Measurements from ENCODE around the gene SLC6A18. TPM values are rescaled to one million over a fixed set of nuclear protein-coding genes. Genes with fewer than 3 reads are reported as not detected.

Gene SLC6A18
- total RNA-seq, 5 donors from 2014 or later (not counting 1 experiment from before 2014, with no cell fraction given): not detected

GRCh38 chr5:1214163-1214935 is 10.8 kb upstream of the SLC6A18 start:
- DNase-seq (no peak), ATAC-seq (replicated peaks in 1 of 4) (no peak)
- H3K9me3 Mint-ChIP-seq: no peaks in the 10 kb centered on the region
- H3K27ac ChIP-seq (ENCODE audit: low read length): no peak overlapping the region
- H3K4me1 ChIP-seq (ENCODE audit: control insufficient read depth in 1 of 2, extremely low read depth in 1 of 2, insufficient read depth in 2 of 2, low read length in 2 of 2): peaks cover 0 to 6% of the 10 kb centered on the region in 2 experiments
- H3K27me3 ChIP-seq (replicated peaks in 1 of 2; ENCODE audit: control insufficient read depth in 2 of 2, extremely low read depth in 1 of 2, insufficient read depth in 2 of 2, low read length in 1 of 2): peaks cover 0 to 31% of the 10 kb centered on the region in 2 experiments
- CTCF ChIA-PET: no interaction called here
- peaks cover 4 to 8% of the 10 kb centered on the region in 2 donors for H3K27me3 Mint-ChIP-seq
- H3K9me3 ChIP-seq: no peaks in the 10 kb centered on the region
- H3K4me3 Mint-ChIP-seq: no peak overlapping the region
- POLR2A ChIA-PET: no interaction called here
- 84% methylated on average over 13 of the region's 22 CpGs for WGBS (ENCODE audit: insufficient coverage)
- H3K27ac Mint-ChIP-seq: no peak overlapping the region
- no peak overlapping the region for H3K4me3 ChIP-seq (ENCODE audit: control insufficient read depth in 1 of 2, extremely low read depth in 1 of 2, low read length in 1 of 2)
- no peaks in the 10 kb centered on the region for H3K36me3 Mint-ChIP-seq
- no peaks in the 10 kb centered on the region for H3K36me3 ChIP-seq (ENCODE audit: control insufficient read depth in 2 of 2, extremely low read depth in 1 of 2, insufficient read depth in 1 of 2, low read length in 1 of 2)
- no peaks in the 10 kb centered on the region for H3K4me1 Mint-ChIP-seq

- 83% methylated on average over 1 of the region's 2 CpGs for WGBS (ENCODE audit: insufficient coverage)
- DNase-seq (no peak), ATAC-seq (replicated peaks in 1 of 4) (no peak)
- H3K36me3 ChIP-seq (ENCODE audit: control insufficient read depth in 2 of 2, extremely low read depth in 1 of 2, insufficient read depth in 1 of 2, low read length in 1 of 2): no peaks in the 10 kb centered on the region
- H3K9me3 ChIP-seq: no peaks in the 10 kb centered on the region
- ChIA-PET CTCF (no interaction called here), POLR2A (no interaction called here)
- Mint-ChIP-seq H3K27me3 (peaks cover 4 to 8% of the 10 kb centered on the region in 2 donors), H3K4me1 (no peaks in the 10 kb centered on the region), H3K36me3 (no peaks in the 10 kb centered on the region), H3K9me3 (no peaks in the 10 kb centered on the region), H3K4me3 (no peak overlapping the region), H3K27ac (no peak overlapping the region)
- no peak overlapping the region for H3K4me3 ChIP-seq (ENCODE audit: control insufficient read depth in 1 of 2, extremely low read depth in 1 of 2, low read length in 1 of 2)
- peaks cover 0 to 31% of the 10 kb centered on the region in 2 experiments for H3K27me3 ChIP-seq (replicated peaks in 1 of 2; ENCODE audit: control insufficient read depth in 2 of 2, extremely low read depth in 1 of 2, insufficient read depth in 2 of 2, low read length in 1 of 2)
- H3K27ac ChIP-seq (ENCODE audit: low read length): no peak overlapping the region
- H3K4me1 ChIP-seq (ENCODE audit: control insufficient read depth in 1 of 2, extremely low read depth in 1 of 2, insufficient read depth in 2 of 2, low read length in 2 of 2): peaks cover 0 to 6% of the 10 kb centered on the region in 2 experiments
These were observed 10.3 kb upstream of the SLC6A18 start for GRCh38 chr5:1214936-1215220.

GRCh38 chr5:1215320-1216096 is 9.7 kb upstream of the SLC6A18 start:
- DNase-seq (no peak), ATAC-seq (replicated peaks in 1 of 4) (no peak)
- Mint-ChIP-seq H3K36me3 (no peaks in the 10 kb centered on the region), H3K4me1 (no peaks in the 10 kb centered on the region), H3K27me3 (peaks cover 4 to 8% of the 10 kb centered on the region in 2 donors), H3K4me3 (no peak overlapping the region), H3K27ac (no peak overlapping the region), H3K9me3 (no peaks in the 10 kb centered on the region)
- Histone ChIP-seq H3K27ac (ENCODE audit: low read length) (no peak overlapping the region), H3K9me3 (no peaks in the 10 kb centered on the region), H3K4me3 (ENCODE audit: control insufficient read depth in 1 of 2, extremely low read depth in 1 of 2, low read length in 1 of 2) (no peak overlapping the region), H3K4me1 (ENCODE audit: control insufficient read depth in 1 of 2, extremely low read depth in 1 of 2, insufficient read depth in 2 of 2, low read length in 2 of 2) (peaks cover 0 to 6% of the 10 kb centered on the region in 2 experiments), H3K27me3 (replicated peaks in 1 of 2; ENCODE audit: control insufficient read depth in 2 of 2, extremely low read depth in 1 of 2, insufficient read depth in 2 of 2, low read length in 1 of 2) (peaks cover 0 to 31% of the 10 kb centered on the region in 2 experiments), H3K36me3 (ENCODE audit: control insufficient read depth in 2 of 2, extremely low read depth in 1 of 2, insufficient read depth in 1 of 2, low read length in 1 of 2) (no peaks in the 10 kb centered on the region)
- POLR2A ChIA-PET: no interaction called here
- CTCF ChIA-PET: no interaction called here
- 93% methylated on average over 17 of the region's 23 CpGs for WGBS (ENCODE audit: insufficient coverage)

- ATAC-seq (replicated peaks in 1 of 4): no peak
- H3K9me3 Mint-ChIP-seq: no peaks in the 10 kb centered on the region
- WGBS (ENCODE audit: insufficient coverage): 95% methylated on average over 38 of the region's 38 CpGs
- H3K36me3 ChIP-seq (ENCODE audit: control insufficient read depth in 2 of 2, extremely low read depth in 1 of 2, insufficient read depth in 1 of 2, low read length in 1 of 2): no peaks in the 10 kb centered on the region
- no peaks in the 10 kb centered on the region for H3K4me1 Mint-ChIP-seq
- no peaks in the 10 kb centered on the region for H3K36me3 Mint-ChIP-seq
- peaks cover 0 to 6% of the 10 kb centered on the region in 2 experiments for H3K4me1 ChIP-seq (ENCODE audit: control insufficient read depth in 1 of 2, extremely low read depth in 1 of 2, insufficient read depth in 2 of 2, low read length in 2 of 2)
- ChIA-PET POLR2A (no interaction called here), CTCF (no interaction called here)
- H3K4me3 ChIP-seq (ENCODE audit: control insufficient read depth in 1 of 2, extremely low read depth in 1 of 2, low read length in 1 of 2): no peak overlapping the region
- no peaks in the 10 kb centered on the region for H3K9me3 ChIP-seq
- peaks cover 4 to 8% of the 10 kb centered on the region in 2 donors for H3K27me3 Mint-ChIP-seq
- no peak overlapping the region for H3K4me3 Mint-ChIP-seq
- H3K27ac ChIP-seq (ENCODE audit: low read length): no peak overlapping the region
- H3K27ac Mint-ChIP-seq: no peak overlapping the region
- H3K27me3 ChIP-seq (replicated peaks in 1 of 2; ENCODE audit: control insufficient read depth in 2 of 2, extremely low read depth in 1 of 2, insufficient read depth in 2 of 2, low read length in 1 of 2): peaks cover 0 to 28% of the 10 kb centered on the region in 2 experiments
- no peak for DNase-seq
These were observed 8.8 kb upstream of the SLC6A18 start for GRCh38 chr5:1216211-1216917.

GRCh38 chr5:1216918-1217295 is 8.3 kb upstream of the SLC6A18 start:
- H3K36me3 ChIP-seq (ENCODE audit: control insufficient read depth in 2 of 2, extremely low read depth in 1 of 2, insufficient read depth in 1 of 2, low read length in 1 of 2): no peaks in the 10 kb centered on the region
- 91% methylated on average over 14 of the region's 18 CpGs for WGBS (ENCODE audit: insufficient coverage)
- Mint-ChIP-seq H3K27me3 (peaks cover 4 to 8% of the 10 kb centered on the region in 2 donors), H3K9me3 (no peaks in the 10 kb centered on the region), H3K4me1 (no peaks in the 10 kb centered on the region), H3K36me3 (no peaks in the 10 kb centered on the region), H3K4me3 (no peak overlapping the region), H3K27ac (peak overlapping the region in 1 of 2 donors; percentile 31)
- DNase-seq (no peak), ATAC-seq (replicated peaks in 1 of 4) (no peak)
- H3K27me3 ChIP-seq (replicated peaks in 1 of 2; ENCODE audit: control insufficient read depth in 2 of 2, extremely low read depth in 1 of 2, insufficient read depth in 2 of 2, low read length in 1 of 2): peaks cover 0 to 28% of the 10 kb centered on the region in 2 experiments
- no peak overlapping the region for H3K27ac ChIP-seq (ENCODE audit: low read length)
- CTCF ChIA-PET: no interaction called here
- peaks cover 0 to 6% of the 10 kb centered on the region in 2 experiments for H3K4me1 ChIP-seq (ENCODE audit: control insufficient read depth in 1 of 2, extremely low read depth in 1 of 2, insufficient read depth in 2 of 2, low read length in 2 of 2)
- POLR2A ChIA-PET: no interaction called here
- H3K9me3 ChIP-seq: no peaks in the 10 kb centered on the region
- H3K4me3 ChIP-seq (ENCODE audit: control insufficient read depth in 1 of 2, extremely low read depth in 1 of 2, low read length in 1 of 2): no peak overlapping the region

- Histone ChIP-seq H3K27ac (ENCODE audit: low read length) (no peak overlapping the region), H3K4me3 (ENCODE audit: control insufficient read depth in 1 of 2, extremely low read depth in 1 of 2, low read length in 1 of 2) (no peak overlapping the region), H3K27me3 (replicated peaks in 1 of 2; ENCODE audit: control insufficient read depth in 2 of 2, extremely low read depth in 1 of 2, insufficient read depth in 2 of 2, low read length in 1 of 2) (peaks cover 0 to 28% of the 10 kb centered on the region in 2 experiments), H3K36me3 (ENCODE audit: control insufficient read depth in 2 of 2, extremely low read depth in 1 of 2, insufficient read depth in 1 of 2, low read length in 1 of 2) (no peaks in the 10 kb centered on the region), H3K4me1 (ENCODE audit: control insufficient read depth in 1 of 2, extremely low read depth in 1 of 2, insufficient read depth in 2 of 2, low read length in 2 of 2) (peaks cover 0 to 6% of the 10 kb centered on the region in 2 experiments), H3K9me3 (no peaks in the 10 kb centered on the region)
- H3K36me3 Mint-ChIP-seq: no peaks in the 10 kb centered on the region
- CTCF ChIA-PET: no interaction called here
- 35% methylated on average over 21 of the region's 24 CpGs for WGBS (ENCODE audit: insufficient coverage)
- H3K9me3 Mint-ChIP-seq: no peaks in the 10 kb centered on the region
- H3K27ac Mint-ChIP-seq: no peak overlapping the region
- H3K4me1 Mint-ChIP-seq: no peaks in the 10 kb centered on the region
- peaks cover 4 to 8% of the 10 kb centered on the region in 2 donors for H3K27me3 Mint-ChIP-seq
- DNase-seq: peak in 1 of 35 experiments; percentile 13
- POLR2A ChIA-PET: no interaction called here
- ATAC-seq (replicated peaks in 1 of 4): peak in 1 of 4 experiments; percentile 36
- H3K4me3 Mint-ChIP-seq: no peak overlapping the region
These were observed 7.5 kb upstream of the SLC6A18 start for GRCh38 chr5:1217596-1218206.

All from T-cell (primary cell).